HEK293 (cell line): ENCODE measurements around the gene ACOT7.

Experiments
- GFI1B ChIP-seq: fragments of 450-650 bp; formaldehyde crosslinking; IDR thresholded peaks from 2 replicates; pipeline ENCODE4 v1.5.1; 2016; ENCODE audit warnings: missing biosample characterization, missing genetic modification characterization
- HOXC10 ChIP-seq: sonication (generic); formaldehyde crosslinking; IDR thresholded peaks from 2 replicates; pipeline ENCODE4 v1.8.1; 2023; ENCODE audit warnings: mild to moderate bottlenecking, missing genetic modification reagents
- KLF7 ChIP-seq: fragments of 450-650 bp; formaldehyde crosslinking; IDR thresholded peaks from 2 replicates; pipeline ENCODE4 v1.5.1; 2016; ENCODE audit warnings: missing biosample characterization, missing genetic modification characterization, borderline replicate concordance
- MEIS1 ChIP-seq: sonication (generic); formaldehyde crosslinking; IDR thresholded peaks from 2 replicates; pipeline ENCODE4 v1.8.1; 2022; ENCODE audit warnings: missing genetic modification reagents, mild to moderate bottlenecking, borderline replicate concordance
- MYNN ChIP-seq: fragments of 450-650 bp; formaldehyde crosslinking; IDR thresholded peaks from 2 replicates; pipeline ENCODE4 v1.5.1; 2016; ENCODE audit warnings: missing biosample characterization, missing genetic modification characterization, borderline replicate concordance
- MZF1 ChIP-seq: fragments of 450-650 bp; formaldehyde crosslinking; IDR thresholded peaks from 2 replicates; pipeline ENCODE4 v1.5.1; 2017; ENCODE audit warnings: missing biosample characterization, missing genetic modification characterization, borderline replicate concordance
- OVOL3 ChIP-seq: fragments of 450-650 bp; formaldehyde crosslinking; IDR thresholded peaks from 2 replicates; pipeline ENCODE4 v1.5.1; 2016; ENCODE audit warnings: missing biosample characterization, missing genetic modification characterization
- WT1 ChIP-seq: fragments of 450-650 bp; formaldehyde crosslinking; IDR thresholded peaks from 2 replicates; pipeline ENCODE4 v1.5.1; 2016; ENCODE audit warnings: missing biosample characterization, missing genetic modification characterization
- ZBTB10 ChIP-seq: fragments of 450-650 bp; formaldehyde crosslinking; IDR thresholded peaks from 2 replicates; pipeline ENCODE4 v1.5.1; 2016; ENCODE audit warnings: missing biosample characterization, missing genetic modification characterization
- ZBTB11 ChIP-seq: fragments of 450-650 bp; formaldehyde crosslinking; conservative IDR thresholded peaks from 2 replicates; pipeline ENCODE4 v1.5.1; 2016; ENCODE audit warnings: low read depth, missing biosample characterization, missing genetic modification characterization
- ZBTB8A ChIP-seq: fragments of 450-650 bp; formaldehyde crosslinking; IDR thresholded peaks from 2 replicates; pipeline ENCODE4 v1.5.1; 2016; ENCODE audit warnings: missing biosample characterization, missing genetic modification characterization
- ZFP37 ChIP-seq: fragments of 450-650 bp; formaldehyde crosslinking; IDR thresholded peaks from 2 replicates; pipeline ENCODE4 v1.5.1; 2016; ENCODE audit warnings: missing biosample characterization, missing genetic modification characterization
- ZNF211 ChIP-seq: fragments of 450-650 bp; formaldehyde crosslinking; IDR thresholded peaks from 2 replicates; pipeline ENCODE4 v1.5.1; 2016; ENCODE audit warnings: low read depth, missing biosample characterization, missing genetic modification characterization
- ZNF23 ChIP-seq: fragments of 450-650 bp; formaldehyde crosslinking; IDR thresholded peaks from 2 replicates; pipeline ENCODE4 v1.5.1; 2016; ENCODE audit warnings: missing biosample characterization, missing genetic modification characterization, borderline replicate concordance
- ZNF239 ChIP-seq: fragments of 450-650 bp; formaldehyde crosslinking; IDR thresholded peaks from 2 replicates; pipeline ENCODE4 v1.5.1; 2016; ENCODE audit warnings: missing biosample characterization, missing genetic modification characterization
- ZNF266 ChIP-seq: fragments of 450-650 bp; formaldehyde crosslinking; IDR thresholded peaks from 2 replicates; pipeline ENCODE4 v1.5.1; 2016; ENCODE audit warnings: missing biosample characterization, missing genetic modification characterization, low read depth
- ZNF529 ChIP-seq: fragments of 450-650 bp; formaldehyde crosslinking; IDR thresholded peaks from 2 replicates; pipeline ENCODE4 v1.5.1; 2017; ENCODE audit warnings: missing genetic modification characterization, missing biosample characterization; ENCODE audit not compliant: insufficient replicate concordance
- ZNF544 ChIP-seq: fragments of 450-650 bp; formaldehyde crosslinking; IDR thresholded peaks from 2 replicates; pipeline ENCODE4 v1.5.0; 2017; ENCODE audit warnings: missing biosample characterization, missing genetic modification characterization
- ZNF621 ChIP-seq: fragments of 450-650 bp; formaldehyde crosslinking; IDR thresholded peaks from 2 replicates; pipeline ENCODE4 v1.5.1; 2017; ENCODE audit warnings: missing biosample characterization, missing genetic modification characterization
- ZNF626 ChIP-seq: fragments of 450-650 bp; sonication (Bioruptor Pico); formaldehyde crosslinking; IDR thresholded peaks from 2 replicates; pipeline ENCODE4 v1.5.1; 2018; ENCODE audit warnings: missing biosample characterization, missing genetic modification characterization, inconsistent platforms
- ZNF639 ChIP-seq: fragments of 450-650 bp; formaldehyde crosslinking; IDR thresholded peaks from 2 replicates; pipeline ENCODE4 v1.5.1; 2016; ENCODE audit warnings: missing biosample characterization, missing genetic modification characterization
- ZSCAN16 ChIP-seq: fragments of 450-650 bp; formaldehyde crosslinking; IDR thresholded peaks from 2 replicates; pipeline ENCODE4 v1.5.1; 2016; ENCODE audit warnings: missing biosample characterization, missing genetic modification characterization
- ZSCAN30 ChIP-seq: fragments of 450-650 bp; IDR thresholded peaks from 2 replicates; pipeline ENCODE4 v1.5.1; 2018; ENCODE audit warnings: missing biosample characterization, mild to moderate bottlenecking, missing genetic modification characterization, moderate library complexity
- TF ChIP-seq, protein P1 (sequence below): fragments of 450-650 bp; IDR thresholded peaks from 2 replicates; pipeline ENCODE4 v1.5.1; 2018; ENCODE audit warnings: missing biosample characterization, missing genetic modification characterization
- TF ChIP-seq, protein P2 (sequence below): fragments of 450-650 bp; formaldehyde crosslinking; IDR thresholded peaks from 2 replicates; pipeline ENCODE4 v1.5.1; 2016; ENCODE audit warnings: missing biosample characterization, missing genetic modification characterization
- TF ChIP-seq, protein P3 (sequence below): fragments of 450-650 bp; formaldehyde crosslinking; IDR thresholded peaks from 2 replicates; pipeline ENCODE4 v1.5.1; 2016; ENCODE audit warnings: missing biosample characterization, missing genetic modification characterization
- TF ChIP-seq, protein P4 (sequence below): fragments of 450-650 bp; IDR thresholded peaks from 2 replicates; pipeline ENCODE4 v1.5.1; 2018; ENCODE audit warnings: missing biosample characterization, mild to moderate bottlenecking, missing genetic modification characterization

Gene ACOT7

DNA sequence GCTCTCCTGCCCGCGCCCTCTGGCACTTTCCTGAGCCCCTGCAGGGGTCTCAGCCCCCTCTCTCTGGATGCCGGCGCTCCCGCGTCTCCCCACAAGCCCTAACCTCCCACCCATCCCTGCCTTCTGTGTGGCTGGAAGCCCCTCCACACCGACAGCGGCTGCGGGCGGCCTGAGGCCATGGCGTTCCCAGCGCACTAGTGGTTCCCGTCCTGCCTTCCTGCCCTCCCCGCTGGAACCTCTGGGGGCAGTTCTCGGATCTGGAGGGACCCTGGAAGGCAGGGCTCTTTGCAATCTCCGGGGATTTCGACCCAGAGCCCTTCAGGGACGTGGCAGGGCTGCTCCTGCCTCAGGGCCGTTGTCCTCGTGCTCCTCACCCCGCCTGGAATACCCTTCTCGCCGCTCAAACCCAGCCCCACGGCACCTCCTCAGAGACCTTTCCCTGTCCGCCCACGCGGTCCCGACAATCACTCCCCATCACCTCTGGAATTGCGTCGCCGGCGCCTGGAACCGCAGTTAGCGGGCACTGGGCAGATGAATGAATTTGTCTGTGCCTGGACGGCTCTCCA, 30.5 kb upstream of the ACOT7 start (continued):
- TF ChIP-seq ZBTB11 (tag by site-specific recombination) (no peak), ZNF639 (no peak), WT1 (no peak), OVOL3 (tag by site-specific recombination) (no peak), ZNF621 (tag by site-specific recombination) (no peak), ZNF266 (tag by site-specific recombination) (no peak), ZNF529 (tag by site-specific recombination) (no peak), ZSCAN30 (tag by site-specific recombination) (no peak), ZNF211 (tag by site-specific recombination) (no peak), ZFP37 (no peak), GFI1B (tag by site-specific recombination) (no peak), ZNF544 (tag by site-specific recombination) (no peak), MEIS1 (CRISPR knock-in tag) (no peak), ZSCAN16 (no peak), KLF7 (tag by site-specific recombination) (no peak), ZNF239 (tag by site-specific recombination) (no peak), ZNF626 (no peak), ZBTB10 (tag by site-specific recombination) (no peak), ZNF23 (tag by site-specific recombination) (no peak), MYNN (tag by site-specific recombination) (no peak), MZF1 (no peak), HOXC10 (no peak), ZBTB8A (tag by site-specific recombination) (peak; percentile 46)
- TF ChIP-seq, protein P1, sequence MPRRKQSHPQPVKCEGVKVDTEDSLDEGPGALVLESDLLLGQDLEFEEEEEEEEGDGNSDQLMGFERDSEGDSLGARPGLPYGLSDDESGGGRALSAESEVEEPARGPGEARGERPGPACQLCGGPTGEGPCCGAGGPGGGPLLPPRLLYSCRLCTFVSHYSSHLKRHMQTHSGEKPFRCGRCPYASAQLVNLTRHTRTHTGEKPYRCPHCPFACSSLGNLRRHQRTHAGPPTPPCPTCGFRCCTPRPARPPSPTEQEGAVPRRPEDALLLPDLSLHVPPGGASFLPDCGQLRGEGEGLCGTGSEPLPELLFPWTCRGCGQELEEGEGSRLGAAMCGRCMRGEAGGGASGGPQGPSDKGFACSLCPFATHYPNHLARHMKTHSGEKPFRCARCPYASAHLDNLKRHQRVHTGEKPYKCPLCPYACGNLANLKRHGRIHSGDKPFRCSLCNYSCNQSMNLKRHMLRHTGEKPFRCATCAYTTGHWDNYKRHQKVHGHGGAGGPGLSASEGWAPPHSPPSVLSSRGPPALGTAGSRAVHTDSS (tag by site-specific recombination) = no peak
- TF ChIP-seq, protein P2, sequence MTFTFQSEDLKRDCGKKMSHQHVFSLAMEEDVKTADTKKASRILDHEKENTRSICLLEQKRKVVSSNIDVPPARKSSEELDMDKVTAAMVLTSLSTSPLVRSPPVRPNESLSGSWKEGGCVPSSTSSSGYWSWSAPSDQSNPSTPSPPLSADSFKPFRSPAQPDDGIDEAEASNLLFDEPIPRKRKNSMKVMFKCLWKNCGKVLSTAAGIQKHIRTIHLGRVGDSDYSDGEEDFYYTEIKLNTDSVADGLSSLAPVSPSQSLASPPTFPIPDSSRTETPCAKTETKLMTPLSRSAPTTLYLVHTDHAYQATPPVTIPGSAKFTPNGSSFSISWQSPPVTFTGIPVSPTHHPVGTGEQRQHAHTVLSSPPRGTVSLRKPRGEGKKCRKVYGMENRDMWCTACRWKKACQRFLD (tag by site-specific recombination) = no peak
- TF ChIP-seq, protein P3, sequence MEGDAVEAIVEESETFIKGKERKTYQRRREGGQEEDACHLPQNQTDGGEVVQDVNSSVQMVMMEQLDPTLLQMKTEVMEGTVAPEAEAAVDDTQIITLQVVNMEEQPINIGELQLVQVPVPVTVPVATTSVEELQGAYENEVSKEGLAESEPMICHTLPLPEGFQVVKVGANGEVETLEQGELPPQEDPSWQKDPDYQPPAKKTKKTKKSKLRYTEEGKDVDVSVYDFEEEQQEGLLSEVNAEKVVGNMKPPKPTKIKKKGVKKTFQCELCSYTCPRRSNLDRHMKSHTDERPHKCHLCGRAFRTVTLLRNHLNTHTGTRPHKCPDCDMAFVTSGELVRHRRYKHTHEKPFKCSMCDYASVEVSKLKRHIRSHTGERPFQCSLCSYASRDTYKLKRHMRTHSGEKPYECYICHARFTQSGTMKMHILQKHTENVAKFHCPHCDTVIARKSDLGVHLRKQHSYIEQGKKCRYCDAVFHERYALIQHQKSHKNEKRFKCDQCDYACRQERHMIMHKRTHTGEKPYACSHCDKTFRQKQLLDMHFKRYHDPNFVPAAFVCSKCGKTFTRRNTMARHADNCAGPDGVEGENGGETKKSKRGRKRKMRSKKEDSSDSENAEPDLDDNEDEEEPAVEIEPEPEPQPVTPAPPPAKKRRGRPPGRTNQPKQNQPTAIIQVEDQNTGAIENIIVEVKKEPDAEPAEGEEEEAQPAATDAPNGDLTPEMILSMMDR (tag by site-specific recombination) = no peak
- TF ChIP-seq, protein P4, sequence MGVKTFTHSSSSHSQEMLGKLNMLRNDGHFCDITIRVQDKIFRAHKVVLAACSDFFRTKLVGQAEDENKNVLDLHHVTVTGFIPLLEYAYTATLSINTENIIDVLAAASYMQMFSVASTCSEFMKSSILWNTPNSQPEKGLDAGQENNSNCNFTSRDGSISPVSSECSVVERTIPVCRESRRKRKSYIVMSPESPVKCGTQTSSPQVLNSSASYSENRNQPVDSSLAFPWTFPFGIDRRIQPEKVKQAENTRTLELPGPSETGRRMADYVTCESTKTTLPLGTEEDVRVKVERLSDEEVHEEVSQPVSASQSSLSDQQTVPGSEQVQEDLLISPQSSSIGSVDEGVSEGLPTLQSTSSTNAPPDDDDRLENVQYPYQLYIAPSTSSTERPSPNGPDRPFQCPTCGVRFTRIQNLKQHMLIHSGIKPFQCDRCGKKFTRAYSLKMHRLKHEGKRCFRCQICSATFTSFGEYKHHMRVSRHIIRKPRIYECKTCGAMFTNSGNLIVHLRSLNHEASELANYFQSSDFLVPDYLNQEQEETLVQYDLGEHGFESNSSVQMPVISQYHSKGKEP = no peak
